DMS 273 (cell line): ENCODE results near the gene AGAP1.
"Not testable (repeated sequence)": the region's sequence is repeated elsewhere in the genome, so short reads cannot be mapped to it uniquely, and the experiment has no call there.

Source experiments
- DNase-seq: peaks from one replicate; lab custom pipeline; 2025; ENCODE audit not compliant: unreplicated experiment; lab: John Stamatoyannopoulos, UW

Gene AGAP1

DNA sequence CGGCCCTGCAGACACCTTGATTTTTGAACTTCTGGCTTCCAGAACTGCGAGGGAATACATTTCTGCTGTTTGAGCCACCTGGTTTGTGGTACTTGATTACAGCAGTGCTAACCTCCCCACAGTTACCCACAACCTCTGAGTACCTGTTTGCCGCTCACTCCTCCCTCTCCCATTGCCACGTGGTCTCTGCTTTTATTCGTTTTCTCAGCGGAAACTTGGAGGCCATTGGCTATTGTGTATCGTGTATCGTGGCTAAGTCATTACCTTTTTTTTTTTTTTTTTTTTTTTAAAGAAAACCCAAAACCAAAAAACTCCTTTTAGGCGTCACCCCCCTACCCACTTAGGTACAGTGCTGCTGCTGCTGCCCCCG is 90.8 kb downstream of the AGAP1 start:
- no peak for DNase-seq

DNA sequence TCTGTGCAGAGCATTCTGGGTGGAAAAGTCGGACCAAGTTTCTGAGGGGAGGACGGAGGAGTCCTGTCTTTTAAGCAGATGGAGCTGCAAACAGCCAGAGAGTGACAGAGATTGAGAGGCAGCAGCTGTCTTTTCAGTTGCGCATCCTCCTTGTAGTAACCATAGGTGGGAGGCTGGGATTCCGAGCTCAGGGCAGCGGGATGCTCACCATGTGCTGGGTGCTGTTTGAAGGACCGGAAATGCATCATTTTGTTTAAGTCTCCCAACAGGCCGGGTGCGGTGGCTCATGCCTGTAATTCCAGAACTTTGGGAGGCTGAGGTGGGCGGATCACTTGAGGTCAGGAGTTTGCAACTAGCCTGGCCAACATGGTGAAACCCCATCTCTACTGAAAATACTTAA is 93.4 kb downstream of the AGAP1 start:
- DNase-seq: no peak

DNA sequence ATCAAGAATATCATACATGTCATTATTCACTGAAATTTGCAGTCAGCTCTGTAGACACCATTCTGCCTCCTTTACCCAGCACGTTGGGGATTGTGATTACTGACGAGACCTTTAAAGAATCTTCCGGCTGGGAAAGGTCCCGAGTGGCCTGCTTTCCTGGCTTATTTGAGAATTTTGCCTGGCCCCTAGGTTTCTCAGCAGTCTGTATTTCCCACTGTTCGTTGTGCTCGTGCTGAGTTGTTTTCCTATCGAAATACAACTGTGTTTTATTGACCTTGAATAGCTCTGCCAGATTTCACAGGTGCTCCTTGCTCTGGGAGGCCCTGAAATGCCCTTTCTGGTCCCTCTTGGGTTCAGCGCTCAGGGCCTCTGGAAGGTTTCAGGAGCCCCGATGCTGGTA is 94.9 kb downstream of the AGAP1 start:
- DNase-seq: no peak

DNA sequence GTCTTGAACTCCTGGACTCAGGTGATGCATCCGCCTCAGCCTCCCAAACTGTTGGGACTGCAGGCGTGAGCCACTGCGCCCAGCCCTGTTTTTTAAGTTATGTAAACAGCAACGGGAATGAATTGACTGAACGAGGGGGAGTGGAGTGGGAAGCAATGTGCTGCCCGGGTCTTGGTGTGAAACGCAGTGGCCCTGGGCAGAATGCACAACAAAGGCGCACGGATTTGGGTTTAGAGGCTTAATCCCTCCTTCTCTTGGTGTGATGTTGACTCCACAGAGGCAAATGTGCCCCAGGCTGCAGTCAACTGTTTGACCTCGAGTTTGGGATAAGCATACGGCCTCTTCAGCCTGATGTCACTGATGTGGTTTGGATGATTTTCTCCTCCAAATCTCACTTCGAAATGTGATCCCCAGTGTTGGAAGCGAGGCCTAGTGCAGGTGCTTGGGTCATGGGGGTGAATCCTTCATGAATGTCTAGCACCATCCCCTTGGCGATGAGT is 97.4 kb downstream of the AGAP1 start:
- no peak for DNase-seq

DNA sequence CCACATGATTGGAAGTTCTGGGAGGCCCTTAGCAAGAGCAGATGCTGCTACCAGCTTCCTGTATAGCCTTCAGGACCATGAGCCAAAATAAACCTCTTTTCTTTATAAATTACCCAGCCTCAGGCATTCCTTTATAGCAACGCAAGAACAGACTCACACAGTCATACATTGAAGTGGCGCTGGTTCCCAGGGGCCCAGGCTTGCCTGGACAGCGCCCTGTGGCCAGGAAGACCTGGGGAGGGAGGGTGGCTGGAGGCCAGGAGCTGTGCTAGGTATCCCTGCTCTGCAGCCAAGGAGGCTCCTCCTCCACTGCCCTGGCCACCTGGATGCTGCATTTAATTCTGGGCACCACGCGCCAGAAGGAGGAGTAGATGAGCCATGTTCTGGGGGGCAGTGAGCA is 98.1 kb downstream of the AGAP1 start:
- peak; percentile 36 for DNase-seq

DNA sequence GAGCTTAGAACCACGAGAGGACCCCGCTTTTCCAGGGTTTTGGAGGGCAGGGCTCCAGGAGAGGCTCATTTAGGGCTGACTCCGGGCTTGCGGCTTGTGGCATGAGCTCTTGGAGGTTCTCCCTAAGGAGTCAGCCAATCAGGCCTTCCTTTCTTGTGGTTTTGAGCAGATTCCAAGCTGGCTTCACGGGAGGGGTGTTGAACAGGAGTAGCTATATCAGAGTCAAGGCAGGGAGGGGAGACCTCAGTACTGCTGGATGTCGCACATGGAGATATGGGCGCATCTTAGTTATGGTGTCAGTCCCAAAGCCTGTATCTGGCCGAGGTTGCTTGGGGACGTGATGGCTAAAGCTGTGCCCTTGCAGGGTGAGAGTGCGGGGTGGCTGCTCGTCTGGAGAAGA is 98.6 kb downstream of the AGAP1 start:
- DNase-seq: peak; percentile 25

DNA sequence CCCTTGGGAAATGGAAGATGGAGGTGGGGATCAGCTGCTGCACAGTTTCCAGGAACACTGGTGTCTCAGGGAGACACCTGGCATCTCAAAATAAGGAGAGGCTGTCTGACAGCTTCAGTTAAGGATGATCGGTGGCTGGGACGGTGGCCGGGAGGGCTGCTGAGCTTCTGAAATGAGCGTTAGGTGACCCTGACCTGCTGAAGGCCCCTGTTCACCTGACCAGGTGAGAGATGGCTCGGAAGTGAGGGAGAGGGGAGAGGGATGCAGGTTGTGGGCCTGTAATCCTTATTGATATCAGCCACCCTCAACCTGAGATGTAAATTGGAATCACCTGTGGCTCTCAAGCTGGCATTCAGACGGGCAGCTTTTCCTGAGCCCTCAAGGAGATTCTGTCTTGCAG is 99.0 kb downstream of the AGAP1 start:
- no peak for DNase-seq

DNA sequence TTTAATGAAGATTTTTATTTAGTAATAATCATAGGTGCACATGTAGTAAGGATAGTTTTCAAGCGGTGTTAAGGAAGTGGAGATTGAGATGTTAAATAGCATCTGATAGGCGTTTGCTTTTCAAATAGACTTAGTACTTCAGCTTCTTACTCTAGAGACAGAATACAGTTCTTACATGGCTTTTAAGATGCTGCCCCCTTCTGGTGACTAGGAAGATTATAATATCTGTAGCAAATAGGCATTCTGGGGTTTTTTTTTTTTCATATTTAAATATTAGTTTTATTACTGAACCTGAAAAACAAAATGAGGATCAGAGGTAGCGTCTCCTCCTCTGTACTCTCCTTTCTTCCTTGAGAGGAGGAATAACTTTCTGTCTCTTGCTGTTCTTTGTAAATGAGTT is 100.2 kb downstream of the AGAP1 start:
- peak; percentile 85 for DNase-seq

DNA sequence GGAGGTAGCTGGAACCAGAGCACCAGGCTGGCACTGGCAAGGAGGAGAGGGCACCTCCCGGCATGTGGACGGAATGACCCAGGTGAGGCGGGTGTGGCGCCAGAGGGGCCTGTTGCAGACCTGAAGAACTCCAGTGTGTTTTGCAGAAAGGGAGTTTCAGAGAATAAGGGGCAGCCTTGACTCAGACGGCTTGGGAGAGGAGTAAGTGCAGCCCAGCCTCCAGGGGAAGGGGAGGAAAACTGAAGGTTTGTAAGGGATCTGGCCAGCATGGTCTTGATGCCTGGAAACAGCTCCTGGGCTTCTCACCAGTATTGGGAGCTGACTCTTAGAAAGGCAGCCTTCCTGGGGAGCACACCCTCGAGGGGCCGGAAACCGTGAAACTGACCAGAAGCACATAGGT is 101.1 kb downstream of the AGAP1 start:
- DNase-seq: no peak

DNA sequence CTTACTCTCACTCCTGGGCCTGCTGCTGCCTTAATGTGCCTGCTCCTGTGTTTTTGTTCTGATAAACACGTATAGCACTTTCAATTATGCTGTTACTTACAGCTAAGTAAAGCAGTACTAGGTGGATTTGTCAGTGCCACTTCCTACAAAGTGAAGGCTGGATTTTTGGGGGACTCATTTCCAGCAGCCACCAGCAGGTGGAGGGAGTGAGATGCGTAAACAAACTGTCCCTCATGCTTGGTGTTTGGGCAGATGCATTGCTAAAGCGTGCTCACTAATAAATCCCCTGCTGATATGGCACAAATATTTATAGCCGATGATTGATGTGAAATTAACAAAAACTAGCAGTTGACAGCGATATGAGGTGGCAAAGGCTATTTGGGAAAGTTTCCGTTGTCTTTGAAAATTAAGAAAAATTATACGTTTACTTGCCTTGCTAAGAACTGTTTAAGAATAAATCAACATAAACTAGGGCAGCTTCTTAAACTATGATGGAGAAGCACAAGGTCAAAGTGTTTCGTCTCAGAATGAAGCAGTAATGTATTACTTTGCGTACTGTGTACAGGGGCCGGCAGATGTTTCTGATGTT is 101.7 kb downstream of the AGAP1 start:
- peak; percentile 90 for DNase-seq

DNA sequence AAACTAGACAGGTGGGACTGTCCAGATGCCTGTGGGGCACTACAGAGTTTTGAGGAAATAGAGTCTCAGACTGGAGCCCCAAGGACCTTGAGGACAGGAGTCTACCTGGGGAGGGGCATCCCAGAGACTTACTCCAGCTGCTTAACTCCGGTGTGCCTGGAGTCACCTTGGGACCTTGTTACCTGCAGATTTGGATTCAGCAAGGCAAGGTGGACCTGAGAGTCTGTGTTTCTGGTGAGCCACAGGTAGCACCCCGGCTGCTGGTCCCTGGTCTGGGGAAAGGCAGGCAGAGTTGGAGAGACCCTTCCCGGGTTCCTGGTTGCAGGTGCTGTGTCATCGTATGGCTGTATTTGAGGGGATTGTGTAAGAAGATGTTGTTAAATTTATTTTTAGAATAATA is 102.4 kb downstream of the AGAP1 start:
- DNase-seq: no peak

DNA sequence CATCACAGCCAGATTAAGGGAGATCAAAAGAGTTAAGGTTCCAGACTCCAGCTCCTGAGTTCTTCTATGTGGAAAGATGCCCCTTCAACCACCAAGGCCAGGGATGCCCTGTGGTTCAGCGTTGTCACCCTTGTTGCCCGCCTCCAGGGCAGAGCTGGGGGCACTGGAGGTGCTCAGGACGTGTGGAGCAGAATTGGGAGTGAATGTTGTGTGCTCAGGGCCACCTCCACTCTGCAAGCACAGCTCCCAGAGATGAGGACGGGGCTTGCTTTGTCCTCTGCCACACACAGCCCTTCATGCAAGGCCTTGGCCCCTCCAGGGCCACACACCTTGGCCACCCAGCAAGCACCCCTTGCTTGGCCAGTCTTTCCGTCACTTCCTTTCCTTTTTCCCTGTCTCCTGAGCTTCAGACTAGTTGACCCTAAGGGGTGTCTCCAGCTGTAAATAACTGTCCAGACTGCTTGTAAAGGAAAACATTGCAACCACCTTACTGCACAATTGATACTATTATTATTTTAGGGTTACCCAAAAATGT is 103.3 kb downstream of the AGAP1 start:
- no peak for DNase-seq

DNA sequence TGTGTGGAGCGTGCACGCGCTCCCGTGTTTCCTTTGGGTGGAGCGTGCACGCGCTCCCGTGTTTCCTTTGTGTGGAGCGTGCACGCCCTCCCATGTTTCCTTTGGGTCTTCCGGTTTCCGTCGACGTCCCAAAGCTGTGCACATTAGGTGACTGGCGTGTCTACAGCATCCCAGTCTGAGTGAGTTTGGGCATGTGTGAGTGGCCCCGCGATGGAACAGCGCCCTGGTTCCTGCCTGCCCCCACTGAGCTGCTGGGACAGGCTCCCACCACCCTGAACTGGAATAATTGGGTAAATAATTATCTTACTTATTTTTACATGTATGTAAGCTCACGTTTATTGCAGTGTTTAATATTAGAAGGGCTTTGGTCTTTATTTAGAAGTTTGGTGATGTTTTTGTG is 104.2 kb downstream of the AGAP1 start:
- no peak for DNase-seq

DNA sequence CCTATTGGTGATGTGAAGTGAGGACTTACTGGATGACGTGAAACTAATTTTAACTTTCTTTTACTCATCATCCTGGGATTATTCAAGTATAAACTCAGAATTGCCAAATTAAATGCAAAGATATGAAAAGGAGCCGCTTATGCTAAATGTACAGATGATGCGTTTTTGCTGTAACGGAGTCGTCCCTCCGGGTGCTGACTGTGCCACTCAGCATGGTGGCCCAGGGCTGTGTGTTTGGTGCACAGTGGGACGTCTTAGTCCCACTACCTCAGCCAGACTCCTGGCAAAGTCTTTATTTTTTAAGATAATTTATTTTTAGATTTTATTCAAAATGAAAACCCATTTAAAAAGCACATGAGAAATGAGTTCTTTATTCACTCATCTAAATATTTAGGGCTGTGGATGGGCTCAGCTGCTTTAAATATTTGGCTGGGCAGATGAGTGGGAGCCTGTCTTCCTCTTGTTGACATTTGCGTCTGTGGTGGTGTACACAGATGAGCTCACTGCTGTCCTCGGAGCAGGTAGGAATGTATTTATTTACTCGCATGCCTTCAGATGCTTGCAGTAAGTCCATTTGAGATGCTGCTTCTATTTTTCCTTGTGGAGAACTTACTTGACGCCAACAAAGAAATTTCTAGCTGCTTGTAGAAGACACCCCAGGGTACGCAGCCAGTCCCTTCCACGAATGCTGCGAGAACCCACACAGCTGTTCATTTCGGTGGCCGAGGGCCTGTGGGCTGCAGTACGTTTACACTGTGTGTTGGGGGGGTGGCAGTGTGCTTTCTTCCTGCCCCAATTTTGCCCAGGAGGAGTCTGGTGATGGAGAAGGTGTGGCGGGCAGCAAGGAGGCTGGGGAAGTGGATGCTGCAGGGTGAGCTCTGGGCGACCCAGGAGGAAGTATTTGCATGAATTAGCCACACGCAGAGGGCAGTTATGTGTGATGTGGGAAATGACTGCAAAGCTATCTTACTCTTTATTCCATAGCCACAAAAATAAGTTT is 105.0 kb downstream of the AGAP1 start:
- DNase-seq: no peak

DNA sequence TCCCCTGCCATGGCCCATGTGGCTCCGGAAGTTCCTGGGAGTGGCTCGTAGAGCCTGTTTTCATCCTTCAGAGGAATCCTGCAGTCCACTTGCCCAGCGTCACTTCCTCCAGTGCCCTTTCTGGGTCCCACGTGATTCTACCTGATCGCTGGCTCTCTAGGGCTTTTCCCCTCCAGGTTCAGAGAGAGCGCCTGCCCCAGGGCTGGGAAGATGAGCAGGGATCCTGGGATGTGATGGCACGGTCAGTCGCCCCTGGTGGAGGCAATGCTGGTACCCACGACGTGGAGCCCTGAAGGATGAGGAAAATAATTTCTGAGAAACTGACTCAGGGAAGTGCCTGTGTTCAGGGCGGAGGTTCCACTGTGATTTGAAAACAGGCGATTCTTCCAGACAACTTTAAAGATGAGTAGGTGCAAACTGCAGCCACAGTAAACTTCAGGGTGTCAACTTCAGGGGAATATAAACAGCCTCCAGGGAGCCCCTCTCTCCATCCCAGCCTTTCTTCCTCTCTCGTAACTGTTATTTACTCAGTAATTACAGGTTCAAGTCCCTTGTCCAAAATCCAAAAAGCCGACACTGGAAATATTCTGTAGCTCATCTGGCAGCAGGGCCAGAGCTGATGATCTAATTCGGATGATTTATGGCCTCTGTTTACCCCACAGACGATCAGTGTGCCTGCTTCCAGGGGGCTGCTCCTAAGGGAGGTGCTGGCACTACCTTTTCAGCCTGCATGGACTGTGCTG is 105.9 kb downstream of the AGAP1 start:
- no peak for DNase-seq

DNA sequence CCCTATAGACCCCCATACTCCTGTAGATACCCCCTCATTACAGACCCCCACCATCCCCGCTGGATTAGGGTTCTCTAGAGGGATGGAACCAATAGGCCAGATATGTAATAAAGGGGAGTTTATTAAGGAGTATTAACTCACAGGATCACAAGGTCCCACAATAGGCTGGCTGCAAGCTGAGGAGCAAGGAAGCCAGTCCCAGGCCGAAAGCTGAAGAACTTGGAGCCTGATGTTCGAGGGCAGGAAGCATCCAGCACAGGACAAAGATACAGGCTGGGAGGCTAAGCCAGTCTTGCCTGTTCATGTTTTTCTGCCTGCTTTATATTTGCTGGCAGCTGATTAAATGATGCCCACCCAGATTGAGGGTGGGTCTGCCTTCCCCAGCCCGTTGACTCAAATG is 106.6 kb downstream of the AGAP1 start:
- no peak for DNase-seq

DNA sequence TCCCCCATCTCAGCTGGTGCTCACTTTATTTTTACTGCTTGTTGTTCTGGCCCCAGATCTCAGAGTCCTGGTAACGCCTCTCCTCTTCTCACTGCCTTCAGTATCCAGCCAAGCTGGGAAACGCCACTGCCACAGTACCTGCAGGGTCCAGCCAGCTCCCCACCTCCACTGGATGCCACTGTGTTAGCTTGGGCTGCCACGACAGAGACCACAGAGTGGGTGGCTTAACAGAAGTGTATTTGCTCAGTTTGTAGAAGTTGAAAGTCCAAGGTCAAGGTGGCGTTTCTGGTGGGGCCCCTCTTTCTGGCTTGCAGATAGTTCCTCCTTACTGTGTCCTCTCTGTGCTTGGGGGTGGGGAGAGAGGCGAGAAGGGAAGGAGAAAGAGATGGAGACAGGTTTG is 107.1 kb downstream of the AGAP1 start:
- no peak for DNase-seq

DNA sequence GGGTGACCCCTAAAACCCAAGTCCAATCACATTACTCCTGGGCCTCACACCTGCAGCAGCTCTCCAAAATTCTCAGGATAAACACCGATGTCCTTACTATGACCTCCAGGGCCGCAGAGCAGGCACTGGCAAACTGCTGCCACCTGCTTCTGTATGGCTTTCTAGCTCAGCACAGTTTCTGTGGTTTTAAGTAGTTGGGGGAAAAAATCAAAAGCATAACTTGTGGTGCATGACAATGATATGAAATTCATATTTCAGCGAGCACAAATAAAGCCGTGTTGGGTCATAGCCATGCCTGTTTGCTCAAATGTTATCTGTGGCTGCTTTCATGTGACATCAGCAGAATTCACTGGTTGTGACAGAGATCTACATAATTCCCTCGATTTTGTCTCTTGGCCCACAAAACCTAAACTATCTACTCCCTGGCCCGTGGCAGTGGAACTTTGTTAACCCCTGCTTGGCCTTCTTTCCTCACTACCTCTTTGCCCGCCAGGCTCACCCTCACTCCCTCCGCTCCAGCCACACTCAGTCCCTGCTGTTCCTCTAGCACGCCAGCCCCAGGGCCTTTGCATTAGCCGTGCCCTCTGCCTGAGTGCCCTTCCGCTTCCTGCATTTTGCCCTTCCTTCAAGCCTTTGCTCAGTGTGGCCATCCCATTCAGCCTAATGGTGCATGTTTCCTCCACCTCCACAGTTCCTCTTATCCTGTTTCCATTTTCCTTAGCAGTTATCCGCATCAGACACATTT is 108.3 kb downstream of the AGAP1 start:
- DNase-seq: no peak

DNA sequence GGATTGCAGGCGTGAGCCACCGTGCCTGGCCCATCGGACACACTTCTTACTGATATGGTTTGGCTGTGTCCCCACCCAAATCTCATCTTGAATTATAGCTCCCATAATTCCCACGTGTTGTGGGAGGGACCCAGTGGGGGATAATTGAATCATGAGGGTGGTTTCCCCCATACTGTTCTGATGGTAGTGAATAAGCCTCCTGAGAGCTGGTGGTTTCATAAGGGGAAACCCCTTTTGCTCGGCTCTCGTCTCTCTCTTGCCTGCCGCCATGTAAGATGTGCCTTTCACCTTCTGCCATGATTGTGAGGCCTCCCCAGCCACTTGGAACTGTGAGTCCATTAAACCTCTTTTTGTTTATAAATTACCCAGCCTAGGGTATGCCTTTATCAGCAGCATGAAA is 109.1 kb downstream of the AGAP1 start:
- DNase-seq: not testable (repeated sequence)

DNA sequence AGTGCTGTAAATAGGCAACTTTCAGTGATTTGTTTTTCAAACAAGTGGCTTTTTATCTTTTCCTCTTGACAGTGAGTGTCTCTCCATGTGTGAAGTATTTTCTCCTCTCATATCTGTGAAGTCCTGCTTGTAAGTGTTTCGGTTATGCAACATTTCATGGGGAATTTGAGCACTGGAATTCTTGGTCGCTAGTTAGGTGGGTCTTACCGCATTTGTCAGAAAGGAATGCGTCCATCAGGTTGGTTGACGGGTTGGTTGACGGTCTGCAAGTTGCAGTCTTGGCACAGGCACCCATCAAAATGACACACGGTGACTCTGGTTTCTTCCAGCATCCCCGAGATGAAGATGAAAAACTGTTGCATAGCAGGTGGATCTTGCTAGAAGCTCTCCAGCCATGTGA is 109.8 kb downstream of the AGAP1 start:
- no peak for DNase-seq
